Vagina (tissue), 2 donors: ENCODE results near the gene KRT4.

ENCODE experiments used
- CTCF ChIP-seq, 3 experiments: fragments of 450-650 bp in 2 of 3; fragments of 200-600 bp in 1 of 3; sonication (generic) in 1 of 3; IDR thresholded peaks; one replicate each; pipeline ENCODE4 v1.5.1; 2017 to 2019; ENCODE audit warnings: antibody characterized with exemption in 3 of 3, mild to moderate bottlenecking in 2 of 3, moderate library complexity in 2 of 3
- POLR2A ChIP-seq, 2 donors: fragments of 450-650 bp; IDR thresholded peaks; one replicate each; pipeline ENCODE4 v1.6.1; 2017; ENCODE audit warnings: antibody characterized with exemption in 2 of 2, mild to moderate bottlenecking in 2 of 2, moderate library complexity in 2 of 2
- POLR2AphosphoS5 ChIP-seq, 2 donors: sonication (generic); formaldehyde crosslinking; IDR thresholded peaks; one replicate each; pipeline ENCODE4 v1.9.0; 2017; ENCODE audit warnings: antibody characterized with exemption in 2 of 2, mild to moderate bottlenecking in 2 of 2, low read depth in 1 of 2; ENCODE audit not compliant: insufficient read depth in 1 of 2

DNA sequence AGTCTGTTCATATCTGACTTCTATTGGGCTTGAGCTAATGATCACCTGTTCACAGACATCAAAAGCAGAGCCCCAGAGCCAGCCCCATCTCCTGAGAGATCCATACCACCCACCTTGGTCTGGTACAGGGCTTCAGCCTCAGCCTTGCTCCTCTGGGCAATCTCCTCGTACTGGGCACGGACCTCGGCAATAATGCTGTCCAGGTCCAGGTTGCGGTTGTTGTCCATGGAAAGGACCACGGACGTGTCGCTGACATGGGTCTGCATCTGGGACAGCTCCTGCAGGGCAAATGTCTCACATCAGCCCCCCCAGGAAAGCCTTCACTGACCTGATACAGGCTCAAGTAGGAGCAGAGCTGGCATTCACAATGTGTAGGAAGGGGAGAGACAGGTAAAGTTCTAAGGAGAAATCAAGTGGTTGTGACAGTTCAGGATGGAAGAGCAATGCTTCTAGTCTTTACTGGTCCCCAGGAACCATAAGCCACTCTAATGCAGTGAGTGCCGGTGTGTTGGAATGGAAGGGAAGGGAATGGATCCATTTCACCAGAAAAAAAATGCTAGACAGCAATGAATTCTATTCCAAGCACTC, 5.2 kb downstream of the KRT4 start:
- TF ChIP-seq POLR2A (IDR thresholded peaks at IDR 0.05) (no peak), CTCF (IDR thresholded peaks at IDR 0.05) (no peak), POLR2AphosphoS5 (IDR thresholded peaks at IDR 0.05; ENCODE audit: insufficient read depth in 1 of 2, low read depth in 1 of 2) (no peak)
